Pancreas (tissue), 10 donors: ENCODE data around the gene OTOG. TPM values are rescaled to one million over a fixed set of nuclear protein-coding genes. Genes with fewer than 3 reads are reported as not detected.

Experiments
- ATAC-seq, 4 donors: fragments of 200-7000 bp; cut with Tn5 transposase; one replicate each; pipeline versions ENCODE4 v1.8.0 to v1.9.1; 2020; ENCODE audit warnings: mild to moderate bottlenecking in 4 of 4, moderate library complexity in 4 of 4
- DNase-seq, 6 donors: peaks; one replicate each; pipeline ENCODE4 v3.0.0-alpha.2; 2020
- FAIRE-seq: peaks from 2 replicates; lab custom pipeline; 2012; peaks lifted over from hg19 to GRCh38; lab: Jason Lieb, UNC
- H3K27ac ChIP-seq, 4 donors: fragments of 200-600 bp; sonication (generic); 1 replicate in 3 of 4; 2 replicates in 1 of 4; pipeline versions ENCODE4 v1.5.0 to v1.8.0; 2020
- H3K27me3 ChIP-seq, 4 donors: fragments of 200-600 bp; one replicate each; pipeline ENCODE4 v1.8.0; 2021
- H3K36me3 ChIP-seq, 3 donors: fragments of 200-600 bp; sonication (generic) in 1 of 3; one replicate each; pipeline versions ENCODE4 v1.5.0 to v1.8.0; 2020 to 2021
- H3K4me1 ChIP-seq, 3 donors: fragments of 200-600 bp; one replicate each; pipeline ENCODE4 v1.8.0; 2021
- H3K4me3 ChIP-seq, 4 donors: fragments of 200-600 bp; sonication (generic) in 2 of 4; one replicate each; pipeline versions ENCODE4 v1.5.0 to v1.8.0; 2020 to 2021
- H3K9me3 ChIP-seq, 4 donors: fragments of 200-600 bp; one replicate each; pipeline ENCODE4 v1.8.0; 2021
- WGBS, 2 donors: extraction: QIAGEN DNeasy Blood & Tissue Kit; methylation state at CpG; one replicate each; pipeline ENCODE4 v1.1.7; 2013; 5-methylcytosine and 5-hydroxymethylcytosine counted together
- intact Hi-C, 3 donors: fragments of 100-400 bp; cut with DNase I; formaldehyde crosslinking; loops; one replicate each; pipeline versions ENCODE4 v1.11.1 to v1.14.2; 2022
- polyA plus RNA-seq, 2 donors: library from polyadenylated mRNA; stranded (reverse); fragments of 200-250 nt; gene quantifications; one replicate each; pipeline ENCODE4 v1.2.3, GENCODE V29; 2013
- total RNA-seq, 6 donors: library from RNA; stranded (reverse); fragmentation: NEBNext Ultra II Directional in 4 of 6; extraction: Animal tissue kit (Norgen Biotek cat#: 25700) in 4 of 6; gene quantifications; one replicate each; pipeline versions ENCODE4 v1.2.1 to v1.2.4, GENCODE V29; 2021 to 2023
- TF ChIP-seq, protein P1 (sequence below), 4 donors: fragments of 200-600 bp; sonication (generic) in 3 of 4; IDR thresholded peaks; one replicate each; pipeline versions ENCODE4 v1.5.0 to v1.8.0; 2021; ENCODE audit warnings: antibody characterized with exemption in 4 of 4
- donor health status: healthy with polysubstance abuse.
- donor health status: DM: no; HTN: no; CAD: no; lungs with moderate emphysema.
- donor health status: DM: no; HTN: no; CAD: no.
- donor health status: control.
- donor health status: control.
- donor health status: Bipolar disorder and iron deficiency.
- donor health status: DM: yes; HTN: yes; CAD: no.
- donor health status: DM: no; HTN: no; CAD: no.
- donor health status: DM: no; HTN: no; CAD: no.
- donor health status: DM: yes; HTN: yes; CAD: no.

The OTOG gene
- total and polyA plus RNA-seq, 8 donors = not detected

DNA sequence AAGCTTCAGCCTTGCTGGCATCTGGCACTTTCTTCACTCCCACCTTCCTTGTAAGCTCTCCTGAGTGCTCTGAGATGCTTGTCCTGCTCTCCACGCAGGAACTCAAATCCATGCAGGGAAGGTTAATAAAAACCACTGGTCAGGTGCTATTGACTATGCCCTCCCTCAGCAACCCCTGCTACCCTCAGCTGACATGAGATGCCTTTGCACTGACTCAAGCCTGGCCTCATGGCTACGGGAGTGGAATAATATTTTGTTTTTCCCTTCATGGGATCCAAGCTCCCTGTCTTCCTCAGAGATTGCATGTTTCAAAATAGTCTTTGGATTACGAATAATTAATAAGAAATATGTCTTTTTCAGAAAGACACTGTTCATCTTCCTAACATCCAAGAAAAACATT lies 38.8 kb upstream of the OTOG start:
- no peak for FAIRE-seq
- Histone ChIP-seq H3K9me3 (no peaks in the 10 kb centered on the region), H3K27me3 (no peaks in the 10 kb centered on the region), H3K36me3 (no peaks in the 10 kb centered on the region), H3K27ac (peak overlapping the region in 1 of 4 donors; percentile 1), H3K4me1 (no peaks in the 10 kb centered on the region), H3K4me3 (no peak overlapping the region)
- DNase-seq = no peak
- WGBS, 2 donors = 53 to 58% methylated on average over 3 of the region's 3 CpGs
- TF ChIP-seq, protein P1, sequence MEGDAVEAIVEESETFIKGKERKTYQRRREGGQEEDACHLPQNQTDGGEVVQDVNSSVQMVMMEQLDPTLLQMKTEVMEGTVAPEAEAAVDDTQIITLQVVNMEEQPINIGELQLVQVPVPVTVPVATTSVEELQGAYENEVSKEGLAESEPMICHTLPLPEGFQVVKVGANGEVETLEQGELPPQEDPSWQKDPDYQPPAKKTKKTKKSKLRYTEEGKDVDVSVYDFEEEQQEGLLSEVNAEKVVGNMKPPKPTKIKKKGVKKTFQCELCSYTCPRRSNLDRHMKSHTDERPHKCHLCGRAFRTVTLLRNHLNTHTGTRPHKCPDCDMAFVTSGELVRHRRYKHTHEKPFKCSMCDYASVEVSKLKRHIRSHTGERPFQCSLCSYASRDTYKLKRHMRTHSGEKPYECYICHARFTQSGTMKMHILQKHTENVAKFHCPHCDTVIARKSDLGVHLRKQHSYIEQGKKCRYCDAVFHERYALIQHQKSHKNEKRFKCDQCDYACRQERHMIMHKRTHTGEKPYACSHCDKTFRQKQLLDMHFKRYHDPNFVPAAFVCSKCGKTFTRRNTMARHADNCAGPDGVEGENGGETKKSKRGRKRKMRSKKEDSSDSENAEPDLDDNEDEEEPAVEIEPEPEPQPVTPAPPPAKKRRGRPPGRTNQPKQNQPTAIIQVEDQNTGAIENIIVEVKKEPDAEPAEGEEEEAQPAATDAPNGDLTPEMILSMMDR (IDR thresholded peaks at IDR 0.05) = no peak
- no peak for ATAC-seq
- intact Hi-C loops = loop anchor here in 2 of 3 donors (5.0 to 10.0 kb wide), 2 partner anchors 134 to 281 kb away; no protein-coding TSS in a partner anchor

DNA sequence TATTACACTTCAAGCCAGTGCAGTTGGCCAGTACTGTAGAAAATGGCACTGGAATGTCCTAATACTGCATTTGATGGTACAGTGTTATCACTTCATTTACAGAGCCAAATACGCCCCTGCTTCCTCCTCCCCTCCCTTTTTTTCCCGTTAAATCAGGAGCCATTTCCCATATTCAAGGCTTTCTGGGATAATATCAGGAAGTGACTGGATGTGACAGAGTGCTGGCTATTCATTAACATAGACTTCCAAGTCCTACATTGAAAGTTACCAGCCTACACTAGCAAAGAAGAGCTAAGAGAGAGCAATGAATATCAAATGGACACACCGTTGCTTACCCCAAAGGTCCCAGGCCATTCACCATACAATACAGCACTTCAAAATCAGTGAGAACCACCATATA lies 38.3 kb upstream of the OTOG start:
- Histone ChIP-seq H3K4me1 (no peaks in the 10 kb centered on the region), H3K9me3 (no peaks in the 10 kb centered on the region), H3K27ac (peak overlapping the region in 1 of 4 donors; percentile 1), H3K27me3 (no peaks in the 10 kb centered on the region), H3K36me3 (no peaks in the 10 kb centered on the region), H3K4me3 (no peak overlapping the region)
- TF ChIP-seq, protein P1 (IDR thresholded peaks at IDR 0.05) = no peak
- 28 to 30% methylated on average over 3 of the region's 3 CpGs for WGBS, 2 donors
- peak in 1 of 4 donors; percentile 7 for ATAC-seq
- intact Hi-C loops = loop anchor here in 2 of 3 donors (5.0 to 10.0 kb wide), 2 partner anchors 134 to 281 kb away; no protein-coding TSS in a partner anchor
- no peak for DNase-seq
- no peak for FAIRE-seq

GRCh38 chr11:17510507-17511206 lies 36.4 kb upstream of the OTOG start:
- Histone ChIP-seq H3K9me3 (no peaks in the 10 kb centered on the region), H3K36me3 (no peaks in the 10 kb centered on the region), H3K27ac (no peak overlapping the region), H3K27me3 (no peaks in the 10 kb centered on the region), H3K4me1 (no peaks in the 10 kb centered on the region), H3K4me3 (no peak overlapping the region)
- 66 to 72% methylated on average over 4 of the region's 4 CpGs for WGBS, 2 donors
- FAIRE-seq = no peak
- no peak for DNase-seq
- TF ChIP-seq, protein P1 (IDR thresholded peaks at IDR 0.05) = no peak
- ATAC-seq = no peak
- intact Hi-C loops = no loop called here

GRCh38 chr11:17511571-17511970 lies 35.5 kb upstream of the OTOG start:
- 62 to 63% methylated on average over 3 of the region's 3 CpGs for WGBS, 2 donors

More at GRCh38 chr11:17511571-17511970, 35.5 kb upstream of the OTOG start:
- intact Hi-C loops = no loop called here
- Histone ChIP-seq H3K36me3 (no peaks in the 10 kb centered on the region), H3K9me3 (no peaks in the 10 kb centered on the region), H3K4me3 (no peak overlapping the region), H3K4me1 (no peaks in the 10 kb centered on the region), H3K27me3 (no peaks in the 10 kb centered on the region), H3K27ac (no peak overlapping the region)
- FAIRE-seq = no peak
- DNase-seq = no peak
- TF ChIP-seq, protein P1 (IDR thresholded peaks at IDR 0.05) = no peak
- no peak for ATAC-seq
